Stimulated activated CD4-positive, alpha-beta T cell treated with anti-CD3 and anti-CD28 coated beads, Interleukin-4, amount 100 ng/mL, for 24 hours (primary cell): ENCODE data around the gene PRKCA.
"Not testable (repeated sequence)": the region's sequence is repeated elsewhere in the genome, so short reads cannot be mapped to it uniquely, and the experiment has no call there.

Experiments
- DNase-seq: peaks from one replicate; pipeline ENCODE4 v3.0.0-alpha.2; 2020

PRKCA gene

DNA sequence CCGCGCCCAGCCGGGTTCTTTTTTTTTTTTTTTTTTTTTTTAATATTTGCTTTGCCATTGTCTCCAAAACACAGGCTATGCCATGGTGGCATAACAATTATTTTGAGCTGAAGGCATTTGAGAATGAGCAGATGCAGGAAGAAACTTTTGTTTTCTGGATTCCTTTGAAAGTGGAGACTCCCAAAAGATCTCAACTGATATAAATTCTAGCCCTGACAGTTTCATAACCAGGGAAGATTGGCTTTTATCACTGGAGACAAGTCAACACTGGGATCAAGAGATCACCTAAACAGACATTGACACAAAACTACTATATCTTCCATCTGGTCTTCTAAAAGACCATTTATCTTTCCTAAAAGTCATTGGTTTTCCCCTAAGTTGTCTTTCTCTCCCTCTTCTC lies 10.1 kb upstream of the PRKCA start:
- no peak for DNase-seq

- no peak for DNase-seq
Measured at GRCh38 chr17:66296289-66296725, 6.1 kb upstream of the PRKCA start.

- not testable (repeated sequence) for DNase-seq
Measured at GRCh38 chr17:66297443-66297842, 5.0 kb upstream of the PRKCA start.

DNA sequence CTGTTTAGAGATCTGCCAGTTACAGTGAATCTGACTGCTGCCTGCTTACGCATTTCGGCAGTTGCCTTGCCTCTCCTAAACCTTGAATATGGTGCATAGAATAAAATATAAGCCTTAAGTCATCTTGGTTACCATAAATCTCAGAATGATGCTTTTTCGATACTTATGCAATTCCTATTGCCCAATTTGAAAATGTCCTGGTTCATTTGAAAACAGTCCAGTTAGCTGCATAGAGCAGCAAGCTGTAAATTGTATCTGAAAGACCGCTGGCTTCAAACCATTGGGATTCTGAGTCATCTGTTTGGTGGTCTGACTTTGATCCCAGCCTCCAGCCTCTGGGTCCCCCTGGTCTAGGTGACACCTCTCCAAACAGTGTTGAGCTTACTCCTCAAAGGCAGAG lies 2.7 kb upstream of the PRKCA start:
- no peak for DNase-seq

DNA sequence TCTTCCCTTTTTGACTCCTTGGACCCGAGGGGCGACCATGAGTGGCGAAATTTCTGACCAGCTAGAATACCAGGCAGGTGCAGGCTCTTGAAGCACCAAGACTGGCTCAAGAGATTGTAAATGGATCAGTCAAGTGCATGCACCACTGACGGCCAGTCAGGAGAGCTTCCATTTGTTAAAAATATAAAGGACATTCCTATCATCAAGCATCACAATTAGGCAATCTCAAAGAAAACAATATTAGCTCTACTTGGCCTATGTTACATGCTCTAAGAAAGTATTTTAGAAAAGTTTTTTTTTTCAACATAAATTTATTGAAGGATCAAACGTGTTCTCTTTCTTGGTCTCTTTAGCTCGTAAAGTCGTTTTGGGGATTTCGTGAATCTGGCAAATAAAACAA lies 1.5 kb upstream of the PRKCA start:
- no peak for DNase-seq

DNA sequence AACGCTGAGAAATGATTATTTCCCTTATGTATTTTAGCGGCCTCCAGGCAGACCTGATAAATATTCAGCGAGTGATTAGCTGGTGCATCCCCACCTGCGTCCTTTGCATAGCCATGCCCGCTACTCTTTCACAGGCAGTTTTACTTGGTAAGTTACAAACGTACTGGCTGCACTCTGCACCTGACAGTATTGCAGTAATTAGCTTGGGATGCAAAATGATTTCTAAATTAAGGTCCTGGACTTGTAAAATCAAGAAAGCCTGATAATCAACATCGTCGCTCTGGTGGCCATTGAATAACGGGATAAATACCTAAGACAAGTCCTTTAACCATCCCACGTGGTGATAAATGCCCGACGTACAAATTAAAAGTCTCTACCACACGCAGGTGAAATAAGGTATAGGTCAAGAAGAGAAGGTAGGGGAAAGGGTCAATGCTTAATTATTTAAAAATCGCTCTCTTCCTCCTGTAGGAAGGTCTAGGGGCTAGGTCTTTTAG lies 998 bp upstream of the PRKCA start:
- DNase-seq, result no peak

- DNase-seq, result peak; percentile 48
Measured at GRCh38 chr17:66302761-66303626, 581 bp downstream of the PRKCA start.

- peak; percentile 20 for DNase-seq
Measured at GRCh38 chr17:66304304-66305174, 2.1 kb downstream of the PRKCA start.

DNA sequence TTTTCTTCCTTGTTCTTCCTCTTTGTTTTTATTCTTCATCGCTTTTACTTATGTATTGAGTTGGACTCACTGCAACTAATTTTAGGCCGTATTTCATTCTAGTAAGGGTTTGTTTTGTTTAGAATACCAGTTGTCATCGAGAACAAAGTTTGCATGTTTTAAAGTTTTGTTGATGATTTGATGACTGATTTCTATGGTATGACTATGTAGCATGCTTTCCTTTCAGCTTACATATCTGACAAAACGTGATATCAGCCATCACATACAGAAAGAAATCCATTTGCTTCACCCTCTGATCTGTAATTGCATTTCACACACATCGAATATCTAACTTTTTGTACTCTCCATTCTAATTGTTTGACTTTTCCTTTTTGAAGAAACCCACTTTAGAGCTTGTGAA lies 4.0 kb downstream of the PRKCA start:
- DNase-seq, result no peak

GRCh38 chr17:66307257-66307656 lies 4.8 kb downstream of the PRKCA start:
- no peak for DNase-seq

- no peak for DNase-seq
Measured at GRCh38 chr17:66308856-66309255, 6.4 kb downstream of the PRKCA start.

- DNase-seq, result no peak
Measured at GRCh38 chr17:66309793-66310192, 7.4 kb downstream of the PRKCA start.

GRCh38 chr17:66310528-66311148 lies 8.2 kb downstream of the PRKCA start:
- DNase-seq, result peak; percentile 29

- DNase-seq, result no peak
Measured at GRCh38 chr17:66312912-66313311, 10.5 kb downstream of the PRKCA start.

DNA sequence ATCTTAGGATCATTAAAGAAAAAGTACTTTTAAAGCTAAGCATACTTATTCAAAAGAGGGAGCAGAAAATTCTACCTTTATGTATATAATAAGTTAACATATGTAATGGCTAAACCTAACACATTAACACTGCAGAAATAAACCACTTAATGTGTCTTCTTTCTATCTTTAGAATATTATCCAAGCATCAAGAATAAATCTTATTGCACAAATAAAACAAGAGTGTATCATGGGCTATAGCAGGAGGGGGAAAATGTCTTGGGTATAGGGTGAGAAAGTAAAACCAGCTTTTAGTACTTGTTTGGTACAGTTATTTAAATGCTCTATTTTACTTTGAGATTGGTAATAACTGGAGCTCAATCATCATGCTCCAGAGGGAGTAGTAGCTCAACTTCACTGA lies 10.9 kb downstream of the PRKCA start:
- DNase-seq, result no peak

DNA sequence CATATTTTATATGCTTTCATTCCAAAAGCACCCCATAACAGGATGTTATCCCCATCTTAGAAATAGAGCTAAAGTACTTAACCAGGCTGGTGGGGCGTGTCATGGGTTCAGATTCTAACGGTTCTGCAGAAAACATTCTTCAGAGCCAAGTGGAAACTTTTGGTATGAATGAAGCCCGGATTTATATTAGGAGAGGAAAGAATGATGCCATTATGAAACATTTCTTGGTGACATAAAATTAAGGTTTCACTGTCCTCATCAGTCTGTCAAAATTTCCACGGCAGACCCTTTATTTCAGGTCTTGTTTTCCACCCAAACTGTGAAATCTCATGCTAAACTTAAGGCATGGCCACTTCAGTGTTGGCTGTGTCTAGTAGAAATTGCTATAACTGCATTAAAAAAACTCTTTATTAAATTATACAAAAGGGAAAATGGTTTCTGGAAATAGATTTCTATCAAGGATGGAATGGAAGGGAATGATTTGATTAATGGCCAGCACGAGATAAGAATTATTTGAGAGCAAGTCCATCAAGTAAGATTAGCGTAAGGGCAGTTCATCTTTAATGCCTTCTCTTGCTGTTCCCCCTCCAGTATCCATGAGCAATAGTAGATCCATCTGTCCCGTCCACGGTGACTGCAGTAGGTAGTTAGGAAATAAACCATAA lies 11.7 kb downstream of the PRKCA start:
- DNase-seq, result peak; percentile 55

DNA sequence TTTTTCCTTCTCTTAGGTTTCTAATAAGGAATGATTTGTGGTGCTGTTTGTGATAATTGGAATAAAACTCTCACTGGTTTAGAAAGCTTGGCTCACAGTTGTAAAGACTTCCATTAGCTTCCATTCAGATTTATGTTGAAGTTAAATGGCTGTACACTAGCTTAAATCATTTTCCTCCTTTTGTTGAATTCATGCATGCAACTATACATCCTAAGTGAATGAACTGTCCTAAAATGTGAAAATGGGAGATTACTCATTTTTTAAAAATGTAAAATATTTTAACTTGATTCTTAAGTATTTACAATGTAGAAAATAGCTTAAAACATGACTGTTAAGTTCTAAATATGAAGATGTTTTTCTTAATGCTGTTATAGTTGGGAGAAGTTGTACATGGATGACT lies 15.2 kb downstream of the PRKCA start:
- DNase-seq, result no peak

GRCh38 chr17:66319226-66319625 lies 16.8 kb downstream of the PRKCA start:
- no peak for DNase-seq

DNA sequence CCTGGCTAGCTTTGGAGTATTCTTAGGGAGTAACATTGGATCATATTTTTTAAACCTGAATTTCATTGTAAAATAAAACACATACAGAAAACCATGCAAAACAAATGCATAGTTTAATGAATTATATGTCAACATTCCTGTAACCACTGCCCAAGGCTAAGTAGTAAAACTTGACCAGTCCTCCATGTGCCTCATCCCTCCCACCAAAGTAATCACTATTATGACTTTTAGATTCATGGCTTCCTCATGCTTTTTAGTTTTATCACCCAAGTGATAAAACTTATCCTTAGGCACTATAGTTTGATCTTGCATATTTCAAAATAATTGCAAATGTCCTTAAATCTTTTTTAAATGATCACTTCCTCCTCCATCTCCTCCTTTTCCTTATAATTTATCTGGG lies 20.4 kb downstream of the PRKCA start:
- no peak for DNase-seq

- DNase-seq, result not testable (repeated sequence)
Measured at GRCh38 chr17:66324381-66325004, 22.1 kb downstream of the PRKCA start.

GRCh38 chr17:66326476-66327047 lies 24.1 kb downstream of the PRKCA start:
- DNase-seq, result no peak

- no peak for DNase-seq
Measured at GRCh38 chr17:66330646-66331037, 28.2 kb downstream of the PRKCA start.
